ENCODE measurements around the gene BTBD2.
"Not testable (repeated sequence)": the region's sequence is repeated elsewhere in the genome, so short reads cannot be mapped to it uniquely, and the experiment has no call there.

BTBD2 gene

DNA sequence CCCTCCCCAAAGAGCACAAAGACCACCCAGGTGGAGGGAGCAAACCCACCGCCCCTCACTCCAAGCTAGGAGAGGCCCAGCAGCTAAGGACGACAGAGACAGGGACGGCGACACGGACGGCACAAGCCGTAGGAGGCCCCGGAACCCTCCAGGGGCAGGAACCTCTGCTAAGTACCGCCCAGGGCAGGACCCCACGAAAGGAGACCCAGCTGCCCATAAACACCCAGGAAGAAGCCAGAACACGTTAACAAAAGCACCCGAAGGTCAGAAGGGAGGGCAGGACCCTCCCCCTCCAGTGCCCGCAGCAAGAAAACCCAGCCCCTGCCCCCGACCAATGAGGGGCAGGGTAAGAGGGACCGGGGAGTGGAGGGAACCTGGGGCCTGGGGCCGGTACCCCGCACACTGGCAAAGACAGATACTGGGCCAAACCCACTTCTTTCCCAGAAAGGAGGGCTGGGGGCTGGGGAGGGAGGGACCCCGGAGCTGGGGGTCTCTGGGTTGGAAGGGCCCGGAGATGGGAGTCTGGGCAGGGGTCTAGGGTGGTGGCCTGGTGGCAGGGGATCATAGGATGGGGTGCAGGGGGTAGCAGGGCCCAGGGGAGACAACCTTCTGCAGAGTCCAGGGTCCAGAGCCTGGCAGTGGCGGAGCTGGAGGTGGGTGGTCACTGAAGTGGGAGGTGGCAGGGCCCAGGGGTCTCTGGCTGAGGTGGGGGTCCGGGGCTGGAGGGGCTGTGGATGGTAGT, 2.4 kb downstream of the BTBD2 start:
- no peak for FAIRE-seq

DNA sequence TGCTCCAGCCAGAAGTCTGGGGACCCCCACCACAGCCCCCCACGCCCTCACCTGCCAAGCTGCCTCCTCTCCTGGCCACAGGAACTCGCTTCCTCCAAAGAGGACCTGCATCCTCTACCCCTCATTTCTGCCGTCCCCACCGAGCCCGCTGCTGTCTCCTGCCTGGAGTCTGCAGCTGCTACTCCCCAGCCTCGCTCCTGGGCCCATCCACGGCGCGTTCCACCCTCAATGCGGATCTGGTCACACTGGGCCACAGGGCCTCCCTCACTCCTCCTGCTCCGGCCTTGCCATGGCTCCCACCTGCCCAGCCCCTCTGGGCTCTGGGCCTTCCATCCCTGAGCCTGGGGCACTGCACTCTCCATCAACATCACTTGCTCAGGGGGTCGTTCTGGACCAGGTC, 4.3 kb downstream of the BTBD2 start:
- no peak for FAIRE-seq

DNA sequence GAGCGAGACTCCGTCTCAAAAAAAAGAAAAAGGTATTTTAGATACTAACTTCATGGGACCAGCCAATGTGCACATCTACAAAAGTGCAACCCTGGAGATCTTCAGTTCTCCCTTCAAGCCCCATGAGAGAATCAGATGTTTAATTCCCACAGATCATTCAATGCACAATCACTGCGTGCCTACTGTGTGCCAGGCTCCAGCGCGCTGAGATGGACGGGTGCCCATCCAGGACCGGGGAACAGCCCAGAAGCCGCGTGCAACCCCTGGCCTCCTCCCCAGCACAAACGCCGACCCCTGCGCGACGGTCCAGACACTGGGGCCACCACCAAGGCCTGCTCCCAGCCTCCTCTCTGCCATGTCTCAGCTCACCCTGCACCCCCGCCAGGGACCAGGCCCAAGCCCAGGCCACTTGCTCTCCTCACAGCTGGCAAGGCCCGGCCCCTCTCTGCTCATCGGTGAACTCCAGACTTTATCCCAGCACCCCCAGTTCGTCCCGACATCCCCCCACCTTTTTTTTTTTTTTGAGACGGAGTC, 5.3 kb downstream of the BTBD2 start:
- FAIRE-seq = no peak

DNA sequence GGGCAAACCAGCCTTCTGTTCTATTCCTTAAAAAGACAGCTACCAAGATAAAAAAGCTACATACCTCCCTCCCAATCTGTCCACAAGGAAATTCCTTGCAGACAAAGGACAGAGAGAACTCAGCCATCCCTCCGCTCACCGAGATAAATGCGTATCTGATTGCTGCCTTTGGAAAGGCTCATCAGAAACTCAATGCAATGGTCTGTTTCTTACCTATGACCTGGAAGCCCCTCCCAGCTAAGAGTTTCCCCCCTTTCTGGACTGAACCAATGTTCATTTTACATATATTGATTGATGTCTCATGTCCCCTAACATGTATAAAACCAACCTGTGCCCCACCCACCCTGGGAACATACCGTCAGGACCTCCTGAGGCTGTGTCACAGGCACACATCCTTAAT, 11.6 kb downstream of the BTBD2 start:
- FAIRE-seq = no peak

DNA sequence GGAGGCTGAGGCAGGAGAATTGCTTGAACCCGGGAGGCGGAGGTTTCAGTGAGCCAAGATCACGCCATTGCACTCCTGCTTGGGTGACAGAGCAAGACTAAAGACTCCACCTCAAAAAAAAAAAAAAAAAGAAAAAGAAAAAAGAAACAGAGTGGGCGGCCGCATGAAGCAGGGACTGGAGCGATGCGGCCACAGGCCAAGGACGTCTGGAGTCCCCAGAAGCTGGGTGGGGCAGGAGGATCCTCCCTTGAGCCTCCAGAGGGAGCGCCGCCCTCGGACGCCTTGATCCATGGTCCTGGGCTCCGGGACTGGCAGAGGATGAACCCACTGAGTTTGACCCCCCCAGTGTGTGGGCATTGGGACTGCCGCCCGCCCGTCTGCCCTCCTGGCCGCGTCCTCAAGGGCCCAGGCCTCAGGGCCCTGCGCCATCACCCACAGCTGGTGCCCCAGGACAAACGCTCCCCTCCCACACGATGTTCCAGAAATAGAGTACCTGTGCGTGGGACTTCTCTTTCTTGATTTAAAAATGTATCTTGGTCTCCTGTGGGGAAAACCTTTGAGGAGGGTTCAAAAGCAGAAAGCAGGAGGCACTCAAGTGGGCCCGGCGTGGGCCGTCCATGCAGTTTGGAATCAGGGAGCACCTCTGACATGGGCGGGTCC, 15.5 kb downstream of the BTBD2 start:
- FAIRE-seq = no peak

DNA sequence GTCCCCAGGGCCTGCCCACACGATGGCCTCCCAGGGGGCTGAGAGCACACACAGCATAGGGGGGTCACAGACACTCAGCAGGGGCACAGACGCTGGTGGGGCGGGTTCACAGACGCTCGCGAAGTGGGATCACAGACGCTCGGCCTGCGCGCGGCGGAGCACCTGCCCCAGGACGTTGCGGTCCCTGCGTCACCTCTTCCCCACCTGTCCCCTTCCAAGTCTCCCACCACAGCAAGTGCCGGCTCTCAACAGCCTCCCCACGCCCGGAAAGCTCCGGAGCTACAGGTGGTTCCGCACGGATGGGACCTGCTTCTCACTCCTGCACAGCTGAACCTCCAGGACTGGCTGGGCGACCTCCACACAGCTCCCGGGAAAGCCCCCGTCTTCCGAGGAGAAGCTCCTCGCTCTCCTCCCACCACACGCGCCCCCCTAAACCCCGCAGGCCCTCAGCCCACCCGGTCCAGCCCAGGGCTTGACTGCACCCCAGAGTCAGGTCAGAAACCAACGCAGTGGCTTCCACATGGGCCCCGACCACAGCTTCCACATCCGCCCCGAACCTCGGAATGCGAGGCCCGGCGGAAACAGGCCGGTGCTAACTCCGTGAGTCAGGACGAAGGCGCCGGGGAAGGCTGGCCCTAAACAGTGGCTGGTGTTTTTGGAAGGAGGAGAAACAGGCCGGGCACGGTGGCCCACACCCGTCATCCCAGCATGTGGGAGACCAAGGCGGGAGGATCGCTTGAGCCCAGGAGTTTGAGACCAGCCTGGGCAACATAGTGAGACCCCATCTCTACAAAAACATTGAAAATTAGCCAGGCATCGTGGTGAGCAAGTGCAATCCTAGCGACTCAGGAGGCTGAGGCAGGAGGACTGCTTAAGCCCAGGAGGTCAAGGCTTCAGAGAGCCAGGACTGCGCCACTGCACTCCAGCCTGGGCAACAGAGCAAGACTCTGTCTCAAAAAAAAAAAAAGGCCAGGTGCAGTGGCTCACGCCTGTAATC, 16.5 kb downstream of the BTBD2 start:
- no peak for FAIRE-seq

DNA sequence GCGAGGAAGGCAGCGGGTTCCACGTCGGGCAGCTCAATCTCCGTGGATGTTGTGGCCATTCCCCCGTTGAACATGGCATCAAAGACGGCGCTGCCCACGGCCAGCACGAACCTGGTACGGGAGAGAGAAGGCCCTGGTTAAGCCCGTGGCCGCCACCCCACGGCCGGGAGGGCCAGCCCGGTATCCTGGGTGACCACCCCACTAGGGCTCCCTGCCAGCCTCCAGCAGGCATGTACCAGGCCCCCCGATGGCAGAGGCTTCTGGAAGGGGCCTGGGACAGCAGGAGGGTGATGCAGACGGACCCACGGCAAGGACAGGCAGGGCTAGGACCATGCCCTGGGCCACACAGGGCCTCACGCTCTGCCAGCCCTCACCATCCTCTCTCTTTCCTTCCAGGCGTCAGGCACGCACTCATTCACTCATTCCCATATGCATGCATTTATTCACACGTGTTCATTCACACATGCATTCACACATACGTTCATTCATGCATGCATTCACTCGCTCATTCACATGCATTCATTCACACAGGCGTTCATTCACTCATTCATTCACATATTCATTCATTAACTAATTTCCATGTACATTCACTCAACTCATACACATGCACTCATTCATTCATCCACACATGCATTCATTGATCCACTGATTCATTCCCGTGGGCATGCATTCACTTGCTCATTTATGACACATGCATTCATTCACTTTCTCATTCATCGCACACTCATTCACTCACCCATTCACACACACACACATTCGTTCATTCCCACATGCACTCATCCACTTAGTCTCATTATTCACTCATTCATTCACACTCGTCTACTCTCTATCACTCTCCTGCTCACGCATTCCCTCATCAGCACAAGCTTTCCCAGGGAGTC, 17.9 kb downstream of the BTBD2 start:
- no peak for FAIRE-seq

DNA sequence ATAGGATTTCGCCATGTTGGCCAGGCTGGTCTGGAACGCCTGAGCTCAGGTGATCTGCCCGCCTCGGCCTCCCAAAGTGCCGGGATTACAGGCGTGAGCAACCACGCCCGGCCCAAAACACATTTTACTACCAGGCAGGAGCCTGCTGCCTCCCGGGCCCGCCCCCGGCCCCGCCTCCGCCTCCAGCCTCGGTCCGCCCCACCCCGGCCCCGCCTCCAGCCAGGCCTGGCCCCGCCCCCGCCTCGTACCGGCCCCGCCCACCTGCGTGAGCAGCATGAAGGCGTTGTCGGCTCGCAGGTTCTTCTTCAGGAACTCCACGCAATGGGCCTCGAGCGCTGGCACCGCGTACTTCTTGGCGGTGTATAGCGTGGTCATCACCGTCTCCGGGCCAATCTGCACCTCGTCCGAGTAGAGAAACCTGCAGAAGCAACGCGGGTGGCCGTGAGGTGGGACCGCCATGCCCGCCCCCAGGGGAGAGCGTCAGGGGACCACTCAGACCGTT, 22.7 kb downstream of the BTBD2 start:
- no peak for FAIRE-seq

DNA sequence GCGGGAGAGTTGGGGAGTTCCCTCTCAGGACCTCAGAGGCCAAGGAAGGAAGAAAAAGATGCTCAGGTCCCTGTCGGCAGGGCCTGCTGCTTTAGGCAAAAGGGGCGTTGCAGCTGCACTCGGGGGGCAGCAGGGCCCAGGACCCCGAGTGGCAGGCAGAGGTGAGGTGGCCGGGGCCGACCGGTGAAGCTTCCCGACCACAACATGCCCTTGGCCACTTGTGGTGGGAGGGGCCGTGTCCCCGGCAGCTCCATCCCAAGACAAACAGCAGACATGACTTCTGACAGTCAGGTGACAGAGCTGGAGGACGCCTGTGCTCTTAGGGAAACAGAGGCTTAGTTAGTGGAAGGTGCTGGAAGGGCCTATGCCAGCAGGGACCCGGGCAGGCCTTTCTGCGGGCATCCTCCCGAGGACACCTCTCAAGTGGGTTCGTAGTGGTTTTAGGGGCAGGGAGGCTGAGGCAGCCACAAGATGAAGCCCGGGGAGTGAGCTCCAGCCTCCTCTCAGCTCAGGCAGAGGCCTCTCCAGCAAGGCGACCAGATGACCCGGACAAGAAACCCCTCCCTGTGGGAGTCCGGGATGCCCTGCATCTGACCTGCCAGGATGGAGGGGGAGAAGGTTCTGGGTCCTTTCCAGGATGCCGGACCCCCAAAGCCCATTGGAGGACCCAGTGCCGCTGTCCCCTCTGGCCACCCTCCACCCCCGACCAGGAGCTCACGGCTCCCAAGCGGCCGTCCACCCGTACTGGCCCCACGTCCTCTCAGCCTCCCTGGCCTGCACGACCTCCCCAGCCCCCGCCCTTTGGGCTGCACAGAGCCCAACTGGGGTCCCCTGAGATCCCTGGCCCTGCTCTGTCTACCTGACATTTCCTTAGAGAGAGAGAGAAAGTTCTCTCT, 24.2 kb downstream of the BTBD2 start:
- no peak for FAIRE-seq

DNA sequence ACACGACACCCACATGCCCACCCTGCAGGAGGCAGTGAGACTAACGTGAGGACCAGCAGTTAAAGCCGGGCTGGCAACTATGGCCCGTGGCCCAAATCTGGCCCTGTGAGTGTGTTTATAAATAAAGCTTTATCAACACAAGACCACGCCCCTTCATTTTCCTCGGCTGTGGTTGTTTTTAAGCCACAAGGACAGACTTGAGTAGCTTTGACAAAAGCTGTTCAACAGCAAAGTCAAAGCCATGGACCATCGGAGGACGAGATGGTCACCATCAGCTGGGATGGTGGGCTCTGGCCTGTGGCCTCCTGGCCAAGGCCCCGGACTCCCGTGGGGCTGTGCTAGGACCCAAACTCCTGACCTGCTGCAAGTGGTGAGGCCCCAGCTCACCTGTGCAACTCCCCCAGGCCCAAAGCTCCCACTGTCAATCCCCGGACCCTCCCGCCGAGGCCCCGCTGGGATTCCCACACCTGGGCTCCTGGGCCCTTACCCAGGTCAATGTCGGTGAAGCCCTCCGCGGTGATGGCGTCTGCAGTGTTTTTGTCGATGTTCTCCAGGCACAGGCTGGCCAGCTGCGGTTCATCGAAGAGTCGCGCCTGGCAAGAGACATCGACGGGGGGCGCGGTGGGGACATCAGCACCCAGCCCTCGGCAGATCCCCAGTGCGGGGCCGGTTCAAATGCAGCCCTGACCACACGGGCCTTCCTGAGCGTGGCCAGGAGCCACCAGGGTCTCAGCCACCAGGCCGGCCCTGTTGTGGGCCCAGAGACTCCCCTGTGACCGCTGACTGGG, 25.1 kb downstream of the BTBD2 start:
- no peak for FAIRE-seq

DNA sequence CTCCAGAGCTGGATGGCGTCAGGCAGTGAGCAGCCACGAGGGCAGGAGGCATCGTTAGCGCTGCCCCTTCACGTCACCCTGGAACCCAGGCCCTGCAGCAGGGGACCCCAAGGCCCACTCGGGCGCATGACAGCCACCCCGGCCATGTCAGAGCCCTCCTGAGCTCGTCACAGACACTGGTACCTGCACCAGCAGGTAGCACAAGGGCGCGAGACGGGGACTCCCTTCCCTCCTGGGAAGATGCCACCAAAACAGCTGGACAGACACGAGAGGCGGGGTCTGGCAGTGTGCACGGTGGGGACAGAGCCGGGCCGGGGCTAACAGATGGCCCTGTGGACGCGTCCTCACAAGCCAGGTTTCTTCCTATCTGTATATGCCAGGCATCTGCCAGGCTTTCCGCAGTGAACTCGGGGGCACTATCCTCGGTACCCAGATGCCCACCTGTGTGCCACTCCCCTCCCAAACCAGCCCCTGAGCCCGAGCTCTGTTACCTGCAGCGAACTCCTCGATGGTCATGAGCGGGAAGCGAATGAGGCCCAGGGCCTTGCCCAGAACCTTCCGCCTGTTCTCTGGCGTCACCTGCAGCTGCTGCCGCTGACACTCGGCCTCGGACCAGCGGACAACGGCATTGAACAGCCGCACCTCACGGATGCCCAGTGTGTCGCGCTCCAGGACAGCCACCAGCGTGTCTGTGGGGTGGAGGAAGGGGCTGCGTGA, 25.8 kb downstream of the BTBD2 start:
- FAIRE-seq = no peak

DNA sequence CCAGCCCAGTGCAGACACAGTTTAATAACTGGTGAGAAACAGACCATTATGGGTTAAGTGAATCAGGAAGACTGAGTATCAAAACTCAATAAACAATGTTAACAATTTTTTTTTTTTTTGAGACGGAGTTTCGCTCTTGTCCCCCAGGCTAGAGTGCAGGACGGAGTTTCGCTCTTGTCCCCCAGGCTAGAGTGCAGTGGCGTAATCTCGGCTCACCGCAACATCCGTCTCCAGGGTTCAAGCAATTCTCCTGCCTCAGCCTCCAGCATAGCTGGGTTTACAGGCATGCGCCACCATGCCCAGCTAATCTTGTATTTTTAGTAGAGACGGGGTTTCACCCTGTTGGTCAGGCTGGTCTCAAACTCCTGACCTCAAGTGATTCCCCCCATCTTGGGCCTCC, 27.1 kb downstream of the BTBD2 start:
- FAIRE-seq = not testable (repeated sequence)

DNA sequence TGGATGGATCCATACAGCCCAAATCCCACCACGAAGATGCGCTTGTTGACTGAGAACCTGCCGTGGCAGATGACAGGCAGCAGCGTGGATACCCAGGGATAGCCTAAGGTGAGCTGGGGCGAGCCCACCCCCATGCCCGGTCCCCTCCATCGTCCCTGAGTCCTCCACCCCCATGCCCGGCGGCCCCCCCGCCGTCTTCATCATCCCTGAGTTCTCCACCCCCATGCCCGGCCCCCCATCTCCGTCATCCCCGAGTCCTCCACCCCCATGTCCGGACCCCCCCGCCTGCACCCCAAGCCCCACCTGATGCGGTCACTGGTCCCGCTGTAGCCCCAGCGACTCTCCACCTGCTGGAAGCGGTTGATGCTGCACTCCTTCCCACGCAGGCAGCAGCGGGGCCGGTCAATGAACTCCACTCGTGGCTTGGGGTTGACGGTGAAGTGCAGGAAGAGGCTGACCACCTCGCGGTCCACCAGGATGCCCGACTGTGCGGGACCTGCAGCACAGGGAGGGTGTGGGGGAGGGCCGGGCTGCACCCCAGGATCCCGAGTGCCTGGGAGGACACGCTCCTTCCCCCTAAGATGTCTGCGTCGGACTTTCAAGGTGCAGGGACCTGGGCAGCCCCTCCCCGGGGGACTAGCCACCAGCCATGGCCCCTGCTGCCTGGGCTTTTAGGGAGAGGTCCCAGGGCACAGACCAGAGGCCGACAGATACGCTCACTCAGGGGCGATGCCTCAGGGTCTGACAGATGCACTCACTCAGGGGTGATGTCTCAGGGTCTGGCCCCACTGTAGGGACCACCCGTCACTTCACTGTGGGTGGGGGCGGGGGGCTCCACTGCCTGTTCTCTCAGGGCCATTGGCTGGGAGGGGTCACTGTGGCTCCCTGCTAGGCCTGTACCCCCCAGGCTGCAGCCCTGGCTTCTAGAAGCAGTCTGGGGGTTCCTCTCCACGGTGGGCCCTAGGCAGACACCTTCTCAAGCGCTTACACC, 28.0 kb downstream of the BTBD2 start:
- FAIRE-seq = no peak

DNA sequence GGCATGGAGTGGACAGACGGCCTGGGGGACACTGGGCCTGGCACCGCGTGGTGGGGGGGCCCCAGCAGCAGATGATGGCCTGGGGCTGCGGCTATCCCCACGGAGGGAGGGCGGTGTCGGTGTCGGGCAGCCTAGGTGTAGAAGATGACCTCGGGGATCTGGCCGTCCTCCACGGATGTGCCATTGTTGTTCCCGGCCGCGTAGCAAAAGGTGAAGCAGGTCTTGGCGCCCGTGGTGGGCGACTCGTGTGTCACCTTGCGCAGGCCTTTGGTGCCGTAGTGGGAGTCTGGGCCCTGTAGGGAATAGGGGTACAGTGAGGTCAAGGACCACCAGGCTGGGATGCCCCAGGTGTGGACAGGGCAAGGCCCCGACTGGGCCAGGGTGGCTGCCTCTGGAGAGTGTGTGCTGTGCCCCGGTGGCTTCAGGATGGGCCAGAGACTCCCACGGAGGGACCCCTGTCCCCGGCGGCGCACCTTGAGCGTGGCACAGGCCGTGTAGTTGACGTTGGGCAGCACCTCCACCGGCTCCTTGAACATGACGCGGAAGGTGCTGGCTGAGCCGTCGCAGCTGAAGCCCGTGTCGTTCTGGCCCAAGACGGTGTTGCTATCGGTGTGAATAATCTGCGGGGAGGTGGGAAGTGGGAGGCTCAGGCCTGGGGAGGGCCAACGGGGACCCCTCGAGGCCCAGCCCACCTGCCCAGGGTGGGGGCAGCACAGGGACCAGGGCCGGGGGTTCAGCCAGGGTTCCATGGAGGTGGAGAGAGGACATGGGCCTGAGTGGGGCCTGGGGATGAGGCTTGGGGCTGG, 29.0 kb downstream of the BTBD2 start:
- FAIRE-seq = no peak

DNA sequence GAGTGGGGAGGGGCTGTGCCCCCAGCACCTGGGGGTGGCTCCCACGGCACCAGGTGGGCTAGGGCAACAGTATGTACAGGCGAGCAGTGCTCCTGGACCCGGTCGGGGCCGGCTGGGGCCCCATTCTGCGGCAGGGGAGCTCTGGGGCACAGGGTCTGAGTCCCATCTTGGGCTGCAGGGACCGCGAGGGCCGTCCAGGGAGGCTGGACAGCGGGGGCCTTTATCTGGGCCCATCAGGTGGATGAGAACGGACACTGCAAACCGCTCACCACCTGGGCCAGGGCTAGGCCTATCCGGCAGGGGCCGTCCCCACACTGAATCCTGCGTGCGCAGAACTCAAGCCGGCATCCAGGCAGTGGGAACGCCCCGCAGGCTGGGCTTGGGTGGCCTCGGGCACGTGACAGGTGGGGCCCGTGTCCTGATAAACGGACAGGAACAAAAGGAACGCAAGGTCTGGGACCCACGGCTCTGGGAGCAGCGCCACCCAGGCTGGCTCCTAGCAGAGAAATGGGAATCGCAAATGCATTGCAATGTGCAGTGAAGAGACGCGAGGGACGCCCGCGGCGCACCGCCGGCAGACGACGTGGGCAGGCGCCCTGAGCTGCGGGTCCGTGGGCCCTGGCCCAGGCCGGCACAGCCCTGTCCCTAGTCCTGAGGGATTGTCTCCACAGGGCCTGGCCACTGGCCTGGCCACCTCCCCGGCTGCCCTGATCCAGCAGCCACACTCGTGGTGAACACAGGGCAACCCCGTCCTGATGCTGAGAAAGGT, 29.7 kb downstream of the BTBD2 start:
- no peak for FAIRE-seq

DNA sequence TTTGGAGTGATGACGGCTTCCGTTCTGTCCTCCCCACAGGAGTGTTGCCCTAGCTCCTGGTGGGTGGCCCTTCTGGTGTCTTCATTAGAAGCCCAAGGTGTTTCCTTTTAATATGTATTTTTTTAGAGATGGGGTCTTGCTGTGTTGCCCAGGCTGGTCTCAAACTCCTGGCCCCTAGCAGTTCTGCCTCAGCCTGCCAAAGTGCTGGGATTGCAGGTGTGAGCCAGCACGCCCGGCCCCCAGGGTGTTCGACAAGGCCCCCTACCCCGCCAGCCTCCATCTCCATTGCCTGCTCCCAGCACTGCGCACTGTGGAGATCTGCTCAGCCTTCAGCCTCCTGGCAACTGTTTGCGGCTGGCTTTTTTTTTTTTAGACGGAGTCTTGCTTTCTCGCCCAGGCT, 31.2 kb downstream of the BTBD2 start:
- FAIRE-seq = no peak

Measured in G401.6 (cell line).